H9 (cell line): ENCODE data around the gene ADAMTS5. TPM values are rescaled to one million over a fixed set of nuclear protein-coding genes. Genes with fewer than 3 reads are reported as not detected.

Experiments
- DNase-seq: peaks from one replicate; pipeline ENCODE4 v3.0.0-alpha.2; 2017
- H2AFZ ChIP-seq: one replicate; pipeline ENCODE4 v1.6.1; 2013; ENCODE audit warnings: mild to moderate bottlenecking, low read length, control low read depth, moderate library complexity
- H2AK5ac ChIP-seq: 2 replicates; pipeline ENCODE4 v1.6.1; 2013; ENCODE audit warnings: low read length, control low read depth, mixed read lengths; ENCODE audit not compliant: insufficient read length
- H2BK120ac ChIP-seq: one replicate; pipeline ENCODE4 v1.6.1; 2013; ENCODE audit warnings: low read depth, mild to moderate bottlenecking, low read length, control low read depth, inconsistent platforms; ENCODE audit not compliant: poor library complexity, severe bottlenecking
- H2BK12ac ChIP-seq: 2 replicates; pipeline ENCODE4 v1.6.1; 2013; ENCODE audit warnings: low read length, control low read depth, mixed read lengths, low read depth; ENCODE audit not compliant: insufficient read length
- H2BK15ac ChIP-seq: 2 replicates; pipeline ENCODE4 v1.6.1; 2013; ENCODE audit warnings: low read depth, low read length, control low read depth
- H2BK20ac ChIP-seq: one replicate; pipeline ENCODE4 v1.6.1; 2013; ENCODE audit warnings: low read depth, mild to moderate bottlenecking, low read length, control low read depth, inconsistent platforms; ENCODE audit not compliant: poor library complexity, severe bottlenecking
- H2BK5ac ChIP-seq: 2 replicates; pipeline ENCODE4 v1.6.1; 2013; ENCODE audit warnings: low read length, control low read depth, mixed read lengths; ENCODE audit not compliant: insufficient read length
- H3K14ac ChIP-seq: 2 replicates; pipeline ENCODE4 v1.6.1; 2013; ENCODE audit warnings: low read length, control low read depth; ENCODE audit not compliant: insufficient read depth
- H3K18ac ChIP-seq: 2 replicates; pipeline ENCODE4 v1.6.1; 2013; ENCODE audit warnings: low read depth, mild to moderate bottlenecking, mixed read lengths, low read length, control low read depth; ENCODE audit not compliant: insufficient read length
- H3K23ac ChIP-seq: 2 replicates; pipeline ENCODE4 v1.6.1; 2013; ENCODE audit warnings: low read length, control low read depth, mixed read lengths, low read depth; ENCODE audit not compliant: insufficient read length
- H3K23me2 ChIP-seq: 2 replicates; pipeline ENCODE4 v1.6.1; 2013; ENCODE audit warnings: low read depth, mild to moderate bottlenecking, mixed read lengths, low read length, control low read depth; ENCODE audit not compliant: insufficient read length, poor library complexity, severe bottlenecking
- H3K27ac ChIP-seq: 2 replicates; pipeline ENCODE4 v1.5.1; 2013; ENCODE audit warnings: low read length, control low read depth, mixed read lengths, low read depth; ENCODE audit not compliant: insufficient read length
- H3K27me3 ChIP-seq: 2 replicates; pipeline ENCODE4 v1.6.1; 2013; ENCODE audit warnings: low read length, control low read depth, inconsistent platforms; ENCODE audit not compliant: insufficient read depth
- H3K4ac ChIP-seq: 2 replicates; pipeline ENCODE4 v1.6.1; 2013; ENCODE audit warnings: low read depth, mild to moderate bottlenecking, control low read depth, inconsistent platforms, low read length, moderate library complexity
- H3K4me1 ChIP-seq: 2 replicates; pipeline ENCODE4 v1.6.1; 2013; ENCODE audit warnings: low read length, control low read depth, inconsistent platforms; ENCODE audit not compliant: insufficient read depth
- H3K4me2 ChIP-seq: 2 replicates; pipeline ENCODE4 v1.6.1; 2013; ENCODE audit warnings: low read length, control low read depth, mixed read lengths; ENCODE audit not compliant: insufficient read length, insufficient read depth
- H3K56ac ChIP-seq: 2 replicates; pipeline ENCODE4 v1.6.1; 2013; ENCODE audit warnings: low read depth, mild to moderate bottlenecking, mixed read lengths, low read length, control low read depth; ENCODE audit not compliant: insufficient read length
- H3K79me1 ChIP-seq: 2 replicates; pipeline ENCODE4 v1.6.1; 2013; ENCODE audit warnings: low read depth, mild to moderate bottlenecking, moderate library complexity, low read length, control low read depth, inconsistent platforms; ENCODE audit not compliant: insufficient read depth, poor library complexity, severe bottlenecking
- H3K79me2 ChIP-seq: 2 replicates; pipeline ENCODE4 v1.6.1; 2013; ENCODE audit warnings: low read length, control low read depth, inconsistent platforms; ENCODE audit not compliant: insufficient read depth
- H3K9ac ChIP-seq: 2 replicates; pipeline ENCODE4 v1.6.1; 2013; ENCODE audit warnings: low read length, control low read depth, mixed read lengths; ENCODE audit not compliant: insufficient read length; ENCODE audit errors: extremely low read depth
- H3K9me3 ChIP-seq: one replicate; pipeline ENCODE4 v1.6.1; 2013; ENCODE audit warnings: low read depth, low read length, inconsistent platforms; ENCODE audit not compliant: control insufficient read depth
- H3T11ph ChIP-seq: one replicate; pipeline ENCODE4 v1.6.1; 2013; ENCODE audit warnings: mild to moderate bottlenecking, low read length, control low read depth, inconsistent platforms
- H4K20me1 ChIP-seq: one replicate; pipeline ENCODE4 v1.6.1; 2013; ENCODE audit not compliant: control insufficient read depth, insufficient read length, insufficient read depth
- H4K5ac ChIP-seq: 2 replicates; pipeline ENCODE4 v1.6.1; 2013; ENCODE audit warnings: low read depth, mild to moderate bottlenecking, mixed read lengths, low read length, control low read depth; ENCODE audit not compliant: insufficient read length
- H4K8ac ChIP-seq: replicated peaks from 2 replicates; pipeline ENCODE4 v1.6.1; 2013; ENCODE audit warnings: low read length, control low read depth, mixed read lengths, low read depth; ENCODE audit not compliant: insufficient read length
- H4K91ac ChIP-seq: 2 replicates; pipeline ENCODE4 v1.6.1; 2013; ENCODE audit warnings: low read depth, mild to moderate bottlenecking, moderate library complexity, mixed read lengths, low read length, control low read depth; ENCODE audit not compliant: insufficient read length
- H3K27ac Mint-ChIP-seq, 3 experiments: 2 replicates in 2 of 3; 3 replicates in 1 of 3; pipeline ENCODE4 v1.8.0; 2020 to 2021; ENCODE audit warnings: mixed read lengths in 3 of 3, mild to moderate bottlenecking in 1 of 3, moderate library complexity in 1 of 3
- H3K27me3 Mint-ChIP-seq: 2 replicates; pipeline ENCODE4 v1.8.0; 2021; ENCODE audit warnings: low read depth, mild to moderate bottlenecking, moderate library complexity, mixed read lengths
- H3K36me3 Mint-ChIP-seq, 3 experiments: 2 replicates in 2 of 3; 3 replicates in 1 of 3; pipeline ENCODE4 v1.8.0; 2020 to 2021; ENCODE audit warnings: low read depth in 3 of 3, mixed read lengths in 3 of 3; ENCODE audit not compliant: insufficient read depth in 1 of 3
- H3K4me1 Mint-ChIP-seq, 2 experiments: 2 replicates each; pipeline ENCODE4 v1.8.0; 2020; ENCODE audit warnings: mixed read lengths in 2 of 2
- H3K4me3 Mint-ChIP-seq, 2 experiments: 2 replicates in 1 of 2; 3 replicates in 1 of 2; pipeline ENCODE4 v1.8.0; 2020 to 2021; ENCODE audit warnings: mild to moderate bottlenecking in 2 of 2, mixed read lengths in 2 of 2, moderate library complexity in 1 of 2
- H3K9me3 Mint-ChIP-seq, 2 experiments: 2 replicates in 1 of 2; 3 replicates in 1 of 2; pipeline ENCODE4 v1.8.0; 2020; ENCODE audit warnings: mild to moderate bottlenecking in 2 of 2, mixed read lengths in 2 of 2, moderate library complexity in 1 of 2
- CTCF ChIP-seq: fragments of 200-600 bp; sonication (generic); conservative IDR thresholded peaks from 3 replicates; pipeline ENCODE4 v1.8.0; 2021; ENCODE audit warnings: antibody characterized with exemption, mild to moderate bottlenecking
- total RNA-seq: library from RNA; stranded (reverse); gene quantifications from 2 replicates; pipeline ENCODE4 v1.2.1, GENCODE V29; 2021

The ADAMTS5 gene
- total RNA-seq, 1 experiment from 2014 or later: 0.90 TPM

DNA sequence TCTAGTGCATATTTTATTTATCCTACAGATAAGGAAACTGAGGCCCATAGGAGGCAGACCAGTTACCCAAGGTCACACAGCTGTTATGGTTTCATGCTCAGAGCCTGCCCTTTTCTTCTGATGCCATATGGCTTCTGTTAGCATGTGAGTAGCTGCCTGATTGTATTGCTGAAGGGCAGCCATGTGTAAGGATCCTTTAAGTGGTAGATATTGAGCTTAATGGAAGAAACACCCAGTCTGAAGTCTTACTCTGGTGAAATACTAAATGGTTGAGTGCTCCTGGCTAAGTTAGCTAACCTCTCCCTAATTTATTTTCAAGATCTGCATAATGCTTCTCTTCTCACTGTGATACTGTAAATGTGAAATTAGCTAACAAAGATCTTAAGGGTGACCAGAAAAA, 30.9 kb downstream of the ADAMTS5 start:
- no peak overlapping the region for H3K27ac ChIP-seq
- H3K4me2 ChIP-seq: no peak overlapping the region
- H3K4ac ChIP-seq: no peak overlapping the region
- no peak overlapping the region for H2BK5ac ChIP-seq
- H3K18ac ChIP-seq: no peak overlapping the region
- no peaks in the 10 kb centered on the region for H3K79me1 ChIP-seq
- no peak overlapping the region for H3T11ph ChIP-seq
- no peaks in the 10 kb centered on the region for H3K27me3 ChIP-seq
- H4K5ac ChIP-seq: no peak overlapping the region
- H4K91ac ChIP-seq: no peak overlapping the region
- Mint-ChIP-seq H3K36me3 (no peaks in the 10 kb centered on the region; a peak in 1 of 7 replicates), H3K27ac (no peak overlapping the region; a peak in 1 of 7 replicates), H3K27me3 (no peaks in the 10 kb centered on the region; the same call in 1 of the 2 replicates), H3K9me3 (no peaks in the 10 kb centered on the region), H3K4me3 (no peak overlapping the region), H3K4me1 (peaks cover 6 to 9% of the 10 kb centered on the region in 2 experiments)
- H3K14ac ChIP-seq: no peak overlapping the region
- DNase-seq: no peak
- no peak overlapping the region for H2BK12ac ChIP-seq
- H3K4me1 ChIP-seq: no peaks in the 10 kb centered on the region
- no peak overlapping the region for H3K56ac ChIP-seq
- no peak overlapping the region for H3K9ac ChIP-seq
- H2BK15ac ChIP-seq: no peak overlapping the region
- H2AK5ac ChIP-seq: no peak overlapping the region
- H2BK120ac ChIP-seq: no peak overlapping the region
- H3K23me2 ChIP-seq: no peaks in the 10 kb centered on the region
- H4K8ac ChIP-seq: no peak overlapping the region
- H4K20me1 ChIP-seq: no peaks in the 10 kb centered on the region
- no peaks in the 10 kb centered on the region for H3K79me2 ChIP-seq
- H2BK20ac ChIP-seq: no peak overlapping the region
- H3K23ac ChIP-seq: no peak overlapping the region
- TF ChIP-seq CTCF: no peak
- H2AFZ ChIP-seq: no peak overlapping the region
- no peaks in the 10 kb centered on the region for H3K9me3 ChIP-seq
